Memory B cell (primary cell): ENCODE data around the gene ZBTB45.
"Not testable (repeated sequence)": the region's sequence is repeated elsewhere in the genome, so short reads cannot be mapped to it uniquely, and the experiment has no call there.

Experiments
- ATAC-seq: fragments of 150-1000 bp; cut with Tn5 transposase; 2 replicates; pipeline ENCODE4 v1.10.0; 2021; ENCODE audit warnings: low read depth, mild to moderate bottlenecking, moderate library complexity
- DNase-seq, 2 donors: peaks; one replicate each; pipeline ENCODE4 v3.0.0; 2022; ENCODE audit warnings: low spot score in 2 of 2
- H3K27ac Mint-ChIP-seq: one replicate; pipeline ENCODE4 v1.8.0; 2022; ENCODE audit warnings: mild to moderate bottlenecking, moderate library complexity, mixed read lengths
- H3K27me3 Mint-ChIP-seq: one replicate; pipeline ENCODE4 v1.8.0; 2022; ENCODE audit warnings: mixed read lengths
- H3K36me3 Mint-ChIP-seq: one replicate; pipeline ENCODE4 v1.8.0; 2022; ENCODE audit warnings: mild to moderate bottlenecking, mixed read lengths
- H3K4me1 Mint-ChIP-seq: one replicate; pipeline ENCODE4 v1.8.0; 2022; ENCODE audit warnings: mixed read lengths
- H3K4me3 Mint-ChIP-seq: one replicate; pipeline ENCODE4 v1.8.0; 2022; ENCODE audit warnings: mild to moderate bottlenecking, moderate library complexity, mixed read lengths
- H3K9me3 Mint-ChIP-seq: one replicate; pipeline ENCODE4 v1.8.0; 2022; ENCODE audit warnings: mixed read lengths

The ZBTB45 gene

GRCh38 chr19:58473775-58474174, 45.8 kb downstream of the ZBTB45 start:
- H3K36me3 Mint-ChIP-seq = peaks cover 7% of the 10 kb centered on the region
- H3K4me3 Mint-ChIP-seq = no peak overlapping the region
- no peak overlapping the region for H3K27ac Mint-ChIP-seq
- peaks cover 13% of the 10 kb centered on the region for H3K4me1 Mint-ChIP-seq
- no peaks in the 10 kb centered on the region for H3K9me3 Mint-ChIP-seq
- no peaks in the 10 kb centered on the region for H3K27me3 Mint-ChIP-seq
- DNase-seq (no peak), ATAC-seq (no peak)

GRCh38 chr19:58471736-58472135, 47.9 kb downstream of the ZBTB45 start:
- H3K27me3 Mint-ChIP-seq = no peaks in the 10 kb centered on the region
- peaks cover 21% of the 10 kb centered on the region for H3K4me1 Mint-ChIP-seq
- ATAC-seq (no peak), DNase-seq (no peak)
- no peaks in the 10 kb centered on the region for H3K9me3 Mint-ChIP-seq
- H3K27ac Mint-ChIP-seq = no peak overlapping the region
- no peak overlapping the region for H3K4me3 Mint-ChIP-seq
- H3K36me3 Mint-ChIP-seq = peaks cover 7% of the 10 kb centered on the region

- ATAC-seq = not testable (repeated sequence)
Measured at GRCh38 chr19:58470837-58471543, 48.6 kb downstream of the ZBTB45 start.

GRCh38 chr19:58469241-58470013, 50.2 kb downstream of the ZBTB45 start:
- H3K27me3 Mint-ChIP-seq = no peaks in the 10 kb centered on the region
- no peaks in the 10 kb centered on the region for H3K9me3 Mint-ChIP-seq
- no peak for ATAC-seq
- no peak overlapping the region for H3K27ac Mint-ChIP-seq
- peaks cover 13% of the 10 kb centered on the region for H3K4me1 Mint-ChIP-seq
- DNase-seq = no peak
- peaks cover 7% of the 10 kb centered on the region for H3K36me3 Mint-ChIP-seq
- peak overlapping the region; percentile 14 for H3K4me3 Mint-ChIP-seq

More at GRCh38 chr19:58470837-58471543, 48.6 kb downstream of the ZBTB45 start:
- not testable (repeated sequence) for H3K4me3 Mint-ChIP-seq, H3K36me3 Mint-ChIP-seq, DNase-seq, H3K27ac Mint-ChIP-seq, H3K27me3 Mint-ChIP-seq, H3K9me3 Mint-ChIP-seq
- H3K4me1 Mint-ChIP-seq = peaks cover 17% of the 10 kb centered on the region

- no peaks in the 10 kb centered on the region for H3K9me3 Mint-ChIP-seq
- peaks cover 13% of the 10 kb centered on the region for H3K4me1 Mint-ChIP-seq
- peak overlapping the region; percentile 65 for H3K4me3 Mint-ChIP-seq
- no peak overlapping the region for H3K27ac Mint-ChIP-seq
- H3K36me3 Mint-ChIP-seq = peaks cover 7% of the 10 kb centered on the region
- DNase-seq (no peak), ATAC-seq (no peak)
- H3K27me3 Mint-ChIP-seq = no peaks in the 10 kb centered on the region
Measured at GRCh38 chr19:58468216-58468839, 51.3 kb downstream of the ZBTB45 start.

- Mint-ChIP-seq H3K27ac (peak within 1 kb of the TSS; percentile 85), H3K9me3 (no peaks in the 10 kb centered on the region), H3K4me3 (peak within 1 kb of the TSS; percentile 85), H3K36me3 (peaks cover 7% of the 10 kb centered on the region), H3K27me3 (no peaks in the 10 kb centered on the region), H3K4me1 (peaks cover 13% of the 10 kb centered on the region)
- ATAC-seq = peak; percentile 97
- peak; percentile 93 to 95 for DNase-seq
Measured at GRCh38 chr19:58466760-58467589, 52.6 kb downstream of the ZBTB45 start, which contains the start of gene ZNF324. Gene ZNF324 (plus strand): TSS chr19:58467080. CDS start chr19:58469186, 2,106 bp downstream.

- Mint-ChIP-seq H3K9me3 (no peaks in the 10 kb centered on the region), H3K4me1 (peaks cover 13% of the 10 kb centered on the region), H3K27ac (peak overlapping the region; percentile 67), H3K27me3 (no peaks in the 10 kb centered on the region), H3K4me3 (peak overlapping the region; percentile 85), H3K36me3 (peaks cover 7% of the 10 kb centered on the region)
- ATAC-seq = peak; percentile 3
- DNase-seq = no peak
Measured at GRCh38 chr19:58466089-58466759, 53.4 kb downstream of the ZBTB45 start.
